Measurements from ENCODE around the gene SPAG16.

Gene SPAG16

GRCh38 chr2:213958086-213958485 lies 673.8 kb downstream of the SPAG16 start:
- DNase-seq (ENCODE audit: low read depth, low spot score), result no peak
- ChIA-PET CTCF (no interaction called here), POLR2A (no interaction called here)
- no peak overlapping the region for H3K4me3 ChIP-seq (ENCODE audit: low read depth, low read length)
- TF ChIP-seq, protein P1, sequence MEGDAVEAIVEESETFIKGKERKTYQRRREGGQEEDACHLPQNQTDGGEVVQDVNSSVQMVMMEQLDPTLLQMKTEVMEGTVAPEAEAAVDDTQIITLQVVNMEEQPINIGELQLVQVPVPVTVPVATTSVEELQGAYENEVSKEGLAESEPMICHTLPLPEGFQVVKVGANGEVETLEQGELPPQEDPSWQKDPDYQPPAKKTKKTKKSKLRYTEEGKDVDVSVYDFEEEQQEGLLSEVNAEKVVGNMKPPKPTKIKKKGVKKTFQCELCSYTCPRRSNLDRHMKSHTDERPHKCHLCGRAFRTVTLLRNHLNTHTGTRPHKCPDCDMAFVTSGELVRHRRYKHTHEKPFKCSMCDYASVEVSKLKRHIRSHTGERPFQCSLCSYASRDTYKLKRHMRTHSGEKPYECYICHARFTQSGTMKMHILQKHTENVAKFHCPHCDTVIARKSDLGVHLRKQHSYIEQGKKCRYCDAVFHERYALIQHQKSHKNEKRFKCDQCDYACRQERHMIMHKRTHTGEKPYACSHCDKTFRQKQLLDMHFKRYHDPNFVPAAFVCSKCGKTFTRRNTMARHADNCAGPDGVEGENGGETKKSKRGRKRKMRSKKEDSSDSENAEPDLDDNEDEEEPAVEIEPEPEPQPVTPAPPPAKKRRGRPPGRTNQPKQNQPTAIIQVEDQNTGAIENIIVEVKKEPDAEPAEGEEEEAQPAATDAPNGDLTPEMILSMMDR (IDR thresholded peaks at IDR 0.05; ENCODE audit: insufficient read depth, low read length, missing control alignments), result no peak

DNA sequence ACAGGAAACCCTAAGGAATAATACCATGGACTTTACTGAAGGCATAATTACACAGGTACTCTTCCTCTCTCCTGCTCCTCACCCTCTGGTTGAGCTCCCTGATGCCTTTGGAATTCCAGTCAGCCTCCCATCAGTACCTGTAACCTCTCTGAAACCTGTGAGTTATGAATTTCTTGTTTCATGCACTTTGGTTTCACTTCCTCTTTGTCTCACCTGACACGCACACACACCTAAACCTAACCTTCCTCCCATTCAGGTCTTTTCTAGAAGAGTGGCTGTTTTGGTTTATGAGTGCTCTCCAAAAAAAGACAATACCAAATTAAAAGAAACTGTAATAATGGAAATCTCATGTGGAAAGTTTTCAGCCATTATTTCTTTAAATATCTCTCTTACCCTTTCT lies 675.3 kb downstream of the SPAG16 start:
- no peak for DNase-seq (ENCODE audit: low read depth, low spot score)
- TF ChIP-seq, protein P1 (IDR thresholded peaks at IDR 0.05; ENCODE audit: insufficient read depth, low read length, missing control alignments), result no peak
- ChIA-PET CTCF (no interaction called here), POLR2A (no interaction called here)
- H3K4me3 ChIP-seq (ENCODE audit: low read depth, low read length), result no peak overlapping the region

GRCh38 chr2:213971536-213971935 lies 687.3 kb downstream of the SPAG16 start:
- ChIA-PET POLR2A (no interaction called here), CTCF (no interaction called here)
- no peak for DNase-seq (ENCODE audit: low read depth, low spot score)
- TF ChIP-seq, protein P1 (IDR thresholded peaks at IDR 0.05; ENCODE audit: insufficient read depth, low read length, missing control alignments), result no peak
- no peak overlapping the region for H3K4me3 ChIP-seq (ENCODE audit: low read depth, low read length)

GRCh38 chr2:213980883-213981282 lies 696.6 kb downstream of the SPAG16 start:
- ChIA-PET CTCF (interaction anchor here (0.6 kb wide), 1 partner anchor 147 kb away, joined by 3 read pairs; no protein-coding TSS in a partner anchor), POLR2A (no interaction called here)
- no peak for DNase-seq (ENCODE audit: low read depth, low spot score)
- TF ChIP-seq, protein P1 (IDR thresholded peaks at IDR 0.05; ENCODE audit: insufficient read depth, low read length, missing control alignments), result no peak
- no peak overlapping the region for H3K4me3 ChIP-seq (ENCODE audit: low read depth, low read length)

DNA sequence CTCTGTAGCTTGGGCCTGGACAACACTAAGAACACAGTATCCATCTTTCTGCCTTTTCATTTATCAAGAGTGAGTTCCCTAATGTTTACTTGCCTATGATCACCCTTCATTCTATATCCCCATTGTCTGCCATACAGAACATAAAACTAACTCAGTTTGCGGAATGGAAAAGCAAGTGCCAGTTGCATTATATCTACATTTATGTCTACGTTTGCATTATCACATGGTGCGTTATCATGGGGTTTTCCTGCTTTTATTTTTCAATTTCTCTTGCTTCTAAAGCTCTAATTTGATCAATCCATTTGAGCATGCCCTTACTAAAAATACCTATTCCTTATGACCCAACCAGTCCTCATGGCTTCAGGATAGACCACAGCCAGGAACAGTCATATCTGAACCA lies 704.9 kb downstream of the SPAG16 start:
- TF ChIP-seq, protein P1 (IDR thresholded peaks at IDR 0.05; ENCODE audit: insufficient read depth, low read length, missing control alignments), result no peak
- CTCF ChIA-PET, result no interaction called here
- H3K4me3 ChIP-seq (ENCODE audit: low read depth, low read length), result no peak overlapping the region
- POLR2A ChIA-PET, result no interaction called here
- DNase-seq (ENCODE audit: low read depth, low spot score), result no peak

DNA sequence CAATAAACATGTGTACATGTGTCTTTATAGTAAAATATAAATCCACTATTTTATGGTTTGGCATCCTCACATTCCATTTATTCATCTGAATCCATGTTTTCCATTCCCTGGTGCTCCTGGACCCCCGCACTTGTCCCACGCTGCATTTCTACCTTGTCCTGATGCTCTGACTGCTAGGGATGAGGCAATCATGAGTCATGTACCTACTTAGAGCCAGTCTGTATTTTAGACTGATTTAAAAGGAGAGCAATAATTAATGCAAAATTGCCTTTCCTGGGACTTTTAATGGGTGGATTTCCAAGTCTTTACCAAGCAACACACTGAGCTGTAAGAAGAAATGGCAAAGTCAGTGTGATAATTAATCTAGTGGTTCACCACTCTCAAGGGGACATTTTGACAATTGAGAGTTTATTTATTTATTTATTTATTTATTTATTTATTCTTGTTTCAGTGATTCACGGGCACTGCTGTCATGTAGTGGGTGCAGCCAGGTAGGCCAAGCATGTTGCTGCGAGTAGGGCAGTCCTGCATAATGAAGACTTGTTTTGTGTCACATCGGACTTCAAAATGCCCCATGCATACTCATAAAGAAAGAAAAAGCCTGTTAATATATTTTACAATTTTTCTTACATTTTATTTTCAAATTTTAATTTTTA lies 707.3 kb downstream of the SPAG16 start:
- H3K4me3 ChIP-seq (ENCODE audit: low read depth, low read length), result no peak overlapping the region
- ChIA-PET CTCF (no interaction called here), POLR2A (no interaction called here)
- TF ChIP-seq, protein P1 (IDR thresholded peaks at IDR 0.05; ENCODE audit: insufficient read depth, low read length, missing control alignments), result no peak
- no peak for DNase-seq (ENCODE audit: low read depth, low spot score)
